SHP77 treated with DMSO at 0.1 percent for 48 hours (cell line): ENCODE data around the gene POLR2E.

ENCODE experiments used
- DNase-seq: peaks from one replicate; lab custom pipeline; 2025; lab: John Stamatoyannopoulos, UW

Gene POLR2E

GRCh38 chr19:1046836-1047695 is 48.1 kb downstream of the POLR2E start:
- DNase-seq: no peak

GRCh38 chr19:1046117-1046626 is 49.0 kb downstream of the POLR2E start:
- DNase-seq: no peak

DNA sequence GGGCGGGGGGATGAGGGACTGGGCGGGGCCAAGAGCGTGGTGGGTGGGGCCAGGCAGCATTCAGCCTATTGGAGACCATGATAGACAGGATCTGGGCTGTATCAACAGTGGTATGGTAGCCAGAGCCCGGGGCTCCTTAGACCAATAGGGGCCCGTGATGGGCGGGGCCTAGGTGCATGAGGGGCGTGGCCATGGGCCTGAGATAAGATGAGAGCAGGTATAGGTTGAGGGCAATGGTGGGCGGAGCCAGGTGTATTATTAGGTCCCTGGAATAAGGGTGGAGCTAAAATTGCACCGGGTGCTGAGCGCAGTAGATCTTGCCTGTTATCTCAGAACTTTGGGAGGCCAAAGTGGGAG is 50.0 kb downstream of the POLR2E start:
- DNase-seq: peak; percentile 62

GRCh38 chr19:1042689-1043511 is 52.3 kb downstream of the POLR2E start:
- no peak for DNase-seq

- no peak for DNase-seq
These were observed 53.1 kb downstream of the POLR2E start for GRCh38 chr19:1041835-1042685.

GRCh38 chr19:1041272-1041834 is 53.8 kb downstream of the POLR2E start:
- DNase-seq: no peak

DNA sequence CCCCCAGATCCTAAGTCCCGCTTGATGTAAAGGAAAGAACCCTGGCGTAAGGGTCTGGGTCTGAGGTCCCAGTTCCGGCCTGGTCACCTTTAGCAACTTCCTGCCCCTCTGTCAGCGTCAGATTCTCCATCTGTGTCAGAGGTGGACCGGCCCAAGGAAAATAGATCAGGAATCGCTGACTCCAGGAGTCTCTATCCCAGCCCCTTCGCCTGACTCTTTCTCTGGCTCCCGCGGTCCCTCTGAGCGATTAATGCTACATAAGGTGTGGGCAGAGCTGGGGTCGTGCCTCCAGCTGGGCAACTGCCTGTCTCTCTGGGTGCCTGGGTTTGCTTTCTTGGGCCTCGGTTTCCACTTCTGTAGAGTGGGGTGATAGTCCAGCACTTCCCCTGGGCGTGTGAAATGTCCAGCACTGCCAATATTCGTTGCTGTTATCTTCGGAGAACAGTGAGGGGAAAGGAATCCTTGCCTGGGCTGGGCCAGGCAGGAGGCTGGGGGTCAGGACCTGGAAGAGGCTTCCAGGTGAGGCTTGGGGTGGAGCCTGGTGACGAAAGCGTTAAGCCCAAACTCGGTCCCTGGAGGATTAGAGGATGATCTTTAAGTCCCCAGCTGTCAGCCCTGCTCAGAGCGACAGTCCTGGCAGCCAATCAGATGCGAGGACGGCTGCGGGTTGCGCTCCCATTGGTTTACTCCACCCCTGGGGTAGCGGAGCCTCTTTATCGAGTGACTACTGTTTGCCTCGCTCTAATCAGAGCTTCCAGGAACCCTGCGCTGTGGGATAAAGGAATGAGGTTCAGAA is 54.5 kb downstream of the POLR2E start:
- DNase-seq: peak; percentile 80

- DNase-seq: peak; percentile 91
These were observed 55.3 kb downstream of the POLR2E start, which contains the start of gene ABCA7 for GRCh38 chr19:1039646-1040475. TSS of gene ABCA7 (plus strand) at chr19:1040107. CDS start at chr19:1041362, 1,255 bp downstream.

GRCh38 chr19:1038978-1039645 is 56.1 kb downstream of the POLR2E start:
- DNase-seq: no peak

DNA sequence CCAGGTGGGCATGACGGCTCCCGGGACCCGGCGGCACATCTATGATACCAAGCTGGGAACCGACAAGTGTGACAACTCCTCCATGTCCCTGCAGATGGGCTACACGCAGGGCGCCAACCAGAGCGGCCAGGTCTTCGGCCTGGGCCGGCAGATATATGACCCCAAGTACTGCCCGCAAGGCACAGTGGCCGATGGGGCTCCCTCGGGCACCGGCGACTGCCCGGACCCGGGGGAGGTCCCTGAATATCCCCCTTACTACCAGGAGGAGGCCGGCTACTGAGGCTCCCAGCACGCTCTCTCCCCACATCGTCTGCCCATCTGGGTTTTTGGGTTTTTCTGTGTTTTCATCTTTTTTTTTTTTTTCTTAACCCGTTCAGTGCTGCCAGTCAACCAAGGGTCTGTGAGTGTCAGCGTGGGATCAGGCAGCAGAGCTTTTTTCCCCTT is 57.5 kb downstream of the POLR2E start:
- DNase-seq: no peak
